Keratinocyte (primary cell): ENCODE results near the gene ERC2. TPM values are rescaled to one million over a fixed set of nuclear protein-coding genes. Genes with fewer than 3 reads are reported as not detected.

Experiments used
- DNase-seq: peaks from one replicate; pipeline ENCODE4 v3.0.0-alpha.2; 2011; ENCODE audit warnings: low read depth, missing footprints, low spot score
- FAIRE-seq: peaks from 2 replicates; lab custom pipeline; 2011; peaks lifted over from hg19 to GRCh38; lab: Jason Lieb, UNC
- H2AFZ ChIP-seq: 2 replicates; pipeline ENCODE4 v1.6.0; 2012; ENCODE audit warnings: low read length, control low read depth, inconsistent platforms; ENCODE audit not compliant: control insufficient read depth
- H3K27ac ChIP-seq: 2 replicates; pipeline ENCODE4 v1.5.1; 2011; ENCODE audit warnings: low read length; ENCODE audit not compliant: control insufficient read depth, insufficient read depth
- H3K27me3 ChIP-seq: 3 replicates; pipeline ENCODE4 v1.6.0; 2011; ENCODE audit warnings: low read length; ENCODE audit not compliant: control insufficient read depth, insufficient read depth; ENCODE audit errors: extremely low read depth
- H3K36me3 ChIP-seq, 2 experiments: 2 replicates in 1 of 2; 3 replicates in 1 of 2; pipeline ENCODE4 v1.5.1; 2011; ENCODE audit warnings: low read length in 2 of 2, mild to moderate bottlenecking in 1 of 2; ENCODE audit not compliant: control insufficient read depth in 2 of 2, insufficient read depth in 2 of 2; ENCODE audit errors: extremely low read depth in 1 of 2
- H3K4me1 ChIP-seq: 3 replicates; pipeline ENCODE4 v1.5.1; 2011; ENCODE audit warnings: low read length; ENCODE audit not compliant: control insufficient read depth, insufficient read depth; ENCODE audit errors: extremely low read depth
- H3K4me2 ChIP-seq: 3 replicates; pipeline ENCODE4 v1.6.0; 2011; ENCODE audit warnings: low read depth, low read length; ENCODE audit not compliant: control insufficient read depth, insufficient read depth; ENCODE audit errors: extremely low read depth
- H3K4me3 ChIP-seq, 3 experiments: fragments of 200-600 bp in 1 of 3; sonication (generic) in 1 of 3; 2 replicates in 2 of 3; 3 replicates in 1 of 3; pipeline ENCODE4 v1.5.1; 2011 to 2016; ENCODE audit warnings: low read length in 3 of 3, mild to moderate bottlenecking in 3 of 3, control low read depth in 2 of 3, inconsistent platforms in 1 of 3, low read depth in 1 of 3, mixed read lengths in 1 of 3, mixed run types in 1 of 3, moderate library complexity in 1 of 3; ENCODE audit not compliant: control insufficient read depth in 2 of 3, insufficient read depth in 2 of 3; ENCODE audit errors: extremely low read depth in 1 of 3
- H3K79me2 ChIP-seq: 2 replicates; pipeline ENCODE4 v1.6.0; 2012; ENCODE audit warnings: low read length; ENCODE audit not compliant: control insufficient read depth, insufficient read depth
- H3K9ac ChIP-seq: 3 replicates; pipeline ENCODE4 v1.6.0; 2011; ENCODE audit warnings: low read length; ENCODE audit not compliant: control insufficient read depth, insufficient read depth; ENCODE audit errors: extremely low read depth
- H3K9me1 ChIP-seq: 3 replicates; pipeline ENCODE4 v1.6.0; 2011; ENCODE audit warnings: low read length; ENCODE audit not compliant: control insufficient read depth, insufficient read depth; ENCODE audit errors: extremely low read depth
- H3K9me3 ChIP-seq: 2 replicates; pipeline ENCODE4 v1.5.1; 2012; ENCODE audit warnings: low read depth, low read length; ENCODE audit not compliant: control insufficient read depth
- H4K20me1 ChIP-seq: 3 replicates; pipeline ENCODE4 v1.6.0; 2011; ENCODE audit warnings: low read length; ENCODE audit not compliant: control insufficient read depth, insufficient read depth; ENCODE audit errors: extremely low read depth
- EZH2 ChIP-seq: IDR thresholded peaks from one replicate; pipeline ENCODE4 v1.6.1; 2012; ENCODE audit warnings: inconsistent platforms, mild to moderate bottlenecking, low read length, moderate library complexity
- dilution Hi-C: fragments of 300-500 bp; cut with MboI; formaldehyde crosslinking; loops from one replicate; pipeline ENCODE4 v1.7.0; 2020; ENCODE audit warnings: low sequenced_read_pairs; ENCODE audit not compliant: extremely low pct_ligation_motif_present
- polyA plus RNA-seq, 5 experiments: library from polyadenylated mRNA; depleted of rRNA in 3 of 5; stranded (reverse) in 3 of 5; stranded (forward) in 1 of 5; unstranded in 1 of 5; fragments of >200 nt; gene quantifications; 1 replicate in 1 of 5; 2 replicates in 3 of 5; 3 replicates in 1 of 5; pipeline versions ENCODE4 v1.2.1 to v1.2.3, GENCODE V29; 2011 to 2012; ENCODE audit warnings: missing spikeins in 2 of 5, low read depth in 1 of 5, low replicate concordance in 1 of 5
- TF ChIP-seq, protein P1 (sequence below), 3 experiments: IDR thresholded peaks in 1 of 3; conservative IDR thresholded peaks in 1 of 3; optimal IDR thresholded peaks in 1 of 3; 2 replicates in 2 of 3; 3 replicates in 1 of 3; pipeline versions ENCODE3 to v1.5.1; 2011; ENCODE audit warnings: low read length in 3 of 3, mild to moderate bottlenecking in 3 of 3, moderate library complexity in 2 of 3, control low read depth in 1 of 3, inconsistent platforms in 1 of 3; ENCODE audit not compliant: insufficient read depth in 2 of 3; ENCODE audit errors: extremely low read depth in 1 of 3

Gene ERC2
- polyA plus RNA-seq, 1 donor (not counting 4 experiments of a cell fraction or from before 2014, with no cell fraction given): 0.08 TPM

DNA sequence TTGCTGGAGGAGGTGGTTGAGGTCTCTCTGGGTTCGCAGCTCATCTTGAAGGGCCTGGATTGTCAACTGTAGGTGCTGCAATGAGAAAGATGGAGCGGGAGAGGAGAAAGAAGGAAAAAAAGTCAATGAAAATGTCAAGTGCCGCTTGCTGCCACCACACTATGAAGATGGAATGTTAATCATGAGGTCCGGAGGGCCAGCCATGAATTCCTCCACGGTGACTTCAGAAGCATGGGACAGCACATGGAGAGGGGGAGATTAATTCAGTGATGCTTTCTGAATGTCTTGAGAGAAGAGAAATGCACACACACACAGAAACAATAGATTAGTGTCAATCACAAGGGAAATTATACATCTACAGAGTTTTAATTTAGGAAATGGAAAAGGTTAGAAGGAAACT is 171.9 kb downstream of the ERC2 start:
- H3K27ac ChIP-seq: no peak overlapping the region
- DNase-seq: no peak
- no peak for FAIRE-seq
- H3K9me3 ChIP-seq: no peaks in the 10 kb centered on the region
- no peak overlapping the region for H2AFZ ChIP-seq
- no peaks in the 10 kb centered on the region for H3K4me1 ChIP-seq
- no peak overlapping the region for H3K4me3 ChIP-seq
- no peaks in the 10 kb centered on the region for H3K27me3 ChIP-seq
- no peak overlapping the region for H3K4me2 ChIP-seq
- no peaks in the 10 kb centered on the region for H3K36me3 ChIP-seq
- H4K20me1 ChIP-seq: no peaks in the 10 kb centered on the region
- TF ChIP-seq, protein P1, sequence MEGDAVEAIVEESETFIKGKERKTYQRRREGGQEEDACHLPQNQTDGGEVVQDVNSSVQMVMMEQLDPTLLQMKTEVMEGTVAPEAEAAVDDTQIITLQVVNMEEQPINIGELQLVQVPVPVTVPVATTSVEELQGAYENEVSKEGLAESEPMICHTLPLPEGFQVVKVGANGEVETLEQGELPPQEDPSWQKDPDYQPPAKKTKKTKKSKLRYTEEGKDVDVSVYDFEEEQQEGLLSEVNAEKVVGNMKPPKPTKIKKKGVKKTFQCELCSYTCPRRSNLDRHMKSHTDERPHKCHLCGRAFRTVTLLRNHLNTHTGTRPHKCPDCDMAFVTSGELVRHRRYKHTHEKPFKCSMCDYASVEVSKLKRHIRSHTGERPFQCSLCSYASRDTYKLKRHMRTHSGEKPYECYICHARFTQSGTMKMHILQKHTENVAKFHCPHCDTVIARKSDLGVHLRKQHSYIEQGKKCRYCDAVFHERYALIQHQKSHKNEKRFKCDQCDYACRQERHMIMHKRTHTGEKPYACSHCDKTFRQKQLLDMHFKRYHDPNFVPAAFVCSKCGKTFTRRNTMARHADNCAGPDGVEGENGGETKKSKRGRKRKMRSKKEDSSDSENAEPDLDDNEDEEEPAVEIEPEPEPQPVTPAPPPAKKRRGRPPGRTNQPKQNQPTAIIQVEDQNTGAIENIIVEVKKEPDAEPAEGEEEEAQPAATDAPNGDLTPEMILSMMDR (optimal IDR thresholded peaks at IDR 0.05 in 1 of 3, IDR thresholded peaks at IDR 0.05 in 1 of 3, conservative IDR thresholded peaks at IDR 0.05 in 1 of 3; ENCODE audit: extremely low read depth in 1 of 3, insufficient read depth in 2 of 3, low read length in 3 of 3): no peak
- no peak for TF ChIP-seq EZH2
- H3K9ac ChIP-seq: no peak overlapping the region
- H3K9me1 ChIP-seq: no peaks in the 10 kb centered on the region
- dilution Hi-C loops: no loop called here
- H3K79me2 ChIP-seq: no peaks in the 10 kb centered on the region

DNA sequence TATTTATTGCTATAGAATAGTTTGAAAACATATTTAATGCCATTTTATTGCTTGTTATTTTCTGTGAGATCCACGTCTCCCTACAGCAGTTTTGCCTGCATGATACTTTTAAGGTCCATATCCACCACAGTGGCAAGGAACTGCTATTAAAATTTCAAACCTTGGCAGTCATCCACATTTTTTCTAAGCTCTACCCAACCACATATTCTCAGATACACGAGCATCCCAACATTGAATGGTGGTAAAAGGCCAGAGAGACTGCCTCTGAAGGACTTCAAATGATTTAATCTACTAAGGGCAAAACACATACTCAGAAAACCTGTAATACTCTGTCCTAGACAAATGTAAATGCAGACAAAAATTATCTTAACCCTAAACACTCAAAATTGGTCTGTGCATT is 173.1 kb downstream of the ERC2 start:
- Histone ChIP-seq H4K20me1 (no peaks in the 10 kb centered on the region), H3K9me3 (no peaks in the 10 kb centered on the region), H3K36me3 (no peaks in the 10 kb centered on the region), H3K4me2 (no peak overlapping the region), H3K79me2 (no peaks in the 10 kb centered on the region), H3K9ac (no peak overlapping the region), H3K9me1 (no peaks in the 10 kb centered on the region), H3K27me3 (no peaks in the 10 kb centered on the region), H2AFZ (no peak overlapping the region), H3K27ac (no peak overlapping the region), H3K4me1 (no peaks in the 10 kb centered on the region), H3K4me3 (no peak overlapping the region)
- dilution Hi-C loops: no loop called here
- FAIRE-seq (no peak), DNase-seq (no peak)
- TF ChIP-seq, protein P1 (optimal IDR thresholded peaks at IDR 0.05 in 1 of 3, IDR thresholded peaks at IDR 0.05 in 1 of 3, conservative IDR thresholded peaks at IDR 0.05 in 1 of 3; ENCODE audit: extremely low read depth in 1 of 3, insufficient read depth in 2 of 3, low read length in 3 of 3): no peak
- no peak for TF ChIP-seq EZH2
